RWPE1 (cell line): ENCODE data around the gene ZNF474.

ENCODE experiments used
- CTCF ChIA-PET: fragments of 350-600 bp; sonication (Branson Sonifier 250); formaldehyde crosslinking; extraction: SDS; loops from one replicate; lab custom pipeline; 2021; lab: Yijun Ruan, JAX
- POLR2A ChIA-PET: fragments of 400-600 bp; formaldehyde crosslinking; extraction: SDS; loops from one replicate; lab custom pipeline; 2020; ENCODE audit warnings: antibody characterized with exemption; ENCODE audit not compliant: low non-redundant PET; lab: Yijun Ruan, JAX
- DNase-seq: peaks from one replicate; pipeline ENCODE4 v3.0.0; 2012; ENCODE audit warnings: low spot score
- H3K27ac ChIP-seq: fragments of 450-650 bp; 2 replicates; pipeline ENCODE4 v1.5.1; 2017
- CTCF ChIP-seq: fragments of 450-650 bp; conservative IDR thresholded peaks from 2 replicates; pipeline ENCODE4 v1.5.1; 2017; ENCODE audit warnings: low read depth, mild to moderate bottlenecking

The ZNF474 gene

GRCh38 chr5:122129306-122129705 is at the start of gene ZNF474:
Gene ZNF474, plus strand, starts transcription at chr5:122129546. Its CDS starts 22,445 bp downstream, at chr5:122151991.
- DNase-seq = peak; percentile 86
- H3K27ac ChIP-seq = peak within 1 kb of the TSS; percentile 58
- ChIA-PET POLR2A (interaction anchor here (0.7 kb wide), 1 partner anchor 10 kb away, joined by 3 read pairs; no protein-coding TSS in a partner anchor), CTCF (interaction anchor here (0.5 to 1.1 kb wide), 6 partner anchors 25 to 1190 kb away, joined by 3 to 11 read pairs (median 4); no protein-coding TSS in a partner anchor)
- TF ChIP-seq CTCF = no peak

- POLR2A ChIA-PET = interaction anchor here (0.5 kb wide), 1 partner anchor 120 kb away, joined by 3 read pairs; no protein-coding TSS in a partner anchor
- CTCF ChIA-PET = interaction anchor here (0.6 to 0.8 kb wide), 3 partner anchors 10 to 47 kb away, joined by 3 to 4 read pairs (median 3); no protein-coding TSS in a partner anchor
- TF ChIP-seq CTCF = no peak
- DNase-seq = no peak
- H3K27ac ChIP-seq = no peak overlapping the region
Observed at GRCh38 chr5:122081541-122081940, 47.8 kb upstream of the ZNF474 start.

GRCh38 chr5:122083535-122083934 is 45.8 kb upstream of the ZNF474 start:
- TF ChIP-seq CTCF = no peak
- DNase-seq = no peak
- CTCF ChIA-PET = interaction anchor here (0.7 kb wide), 1 partner anchor 441 kb away, joined by 3 read pairs; no protein-coding TSS in a partner anchor
- H3K27ac ChIP-seq = no peak overlapping the region
- POLR2A ChIA-PET = no interaction called here

GRCh38 chr5:122085041-122085440 is 44.3 kb upstream of the ZNF474 start:
- TF ChIP-seq CTCF = no peak
- no peak overlapping the region for H3K27ac ChIP-seq
- DNase-seq = no peak
- POLR2A ChIA-PET = no interaction called here
- CTCF ChIA-PET = interaction anchor here (0.6 to 0.7 kb wide), 2 partner anchors 16 to 48 kb away, joined by 3 to 4 read pairs; no protein-coding TSS in a partner anchor

- CTCF ChIA-PET = interaction anchor here (1.3 to 1.7 kb wide), 2 partner anchors 13 to 15 kb away, joined by 4 to 8 read pairs; no protein-coding TSS in a partner anchor
- TF ChIP-seq CTCF = no peak
- POLR2A ChIA-PET = no interaction called here
- no peak for DNase-seq
- no peak overlapping the region for H3K27ac ChIP-seq
Observed at GRCh38 chr5:122089096-122090013, 40.0 kb upstream of the ZNF474 start.

- peak; percentile 56 for TF ChIP-seq CTCF
- ChIA-PET POLR2A (no interaction called here), CTCF (interaction anchor here (0.6 to 2.4 kb wide), 25 partner anchors 9 to 1765 kb away, joined by 3 to 21 read pairs (median 3); partner anchors contain the start of genes LOX and ZNF474)
- H3K27ac ChIP-seq = no peak overlapping the region
- peak; percentile 42 for DNase-seq
Observed at GRCh38 chr5:122091936-122092600, 37.3 kb upstream of the ZNF474 start.
